Measurements from ENCODE around the gene PIGS. TPM values are rescaled to one million over a fixed set of nuclear protein-coding genes. Genes with fewer than 3 reads are reported as not detected.
A peak's percentile ranks its signal among the peaks of the same experiment; 100 is the strongest.

PIGS gene
- total RNA-seq, 1 donor from 2014 or later: 44.6 TPM

DNA sequence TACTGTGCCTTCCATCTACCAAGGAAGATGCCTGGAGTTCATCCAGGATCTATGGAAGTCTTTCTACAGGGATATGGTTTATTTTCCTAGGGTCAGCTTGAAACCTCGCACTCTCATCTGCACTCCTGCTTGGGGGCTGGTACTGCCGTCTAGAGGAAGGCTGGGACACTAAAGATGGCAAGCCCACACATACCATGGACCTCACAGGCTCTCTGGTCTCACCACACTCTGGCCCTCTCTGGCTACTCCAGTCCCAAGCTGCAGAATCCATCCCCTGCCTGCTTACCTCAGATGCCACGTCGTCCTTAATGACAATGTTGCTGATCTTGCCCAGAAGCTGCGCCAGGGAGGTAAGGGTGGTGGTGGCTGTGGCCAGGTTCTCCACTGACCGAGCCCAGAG lies 16.8 kb downstream of the PIGS start:
- H3K27ac ChIP-seq: no peak overlapping the region
- H3K27me3 ChIP-seq: no peaks in the 10 kb centered on the region
- H3K4me1 ChIP-seq: peaks cover 3 to 11% of the 10 kb centered on the region in 2 donors
- H3K4me3 ChIP-seq: no peak overlapping the region
- no peak for TF ChIP-seq CTCF (IDR thresholded peaks at IDR 0.05)
- intact Hi-C loops (cut with DNase I): no loop called here
- peaks cover 56 to 57% of the 10 kb centered on the region in 2 donors for H3K36me3 ChIP-seq
- no peaks in the 10 kb centered on the region for H3K9me3 ChIP-seq
- DNase-seq (ENCODE audit: low spot score in 2 of 2): no peak

GRCh38 chr17:28553000-28553505 lies 18.3 kb downstream of the PIGS start:
- no peaks in the 10 kb centered on the region for H3K27me3 ChIP-seq

GRCh38 chr17:28552176-28552999 lies 18.9 kb downstream of the PIGS start, which contains the start of gene UNC119:
Gene UNC119 (minus strand): TSS chr17:28552624. CDS start chr17:28552557, 67 bp downstream.
- Histone ChIP-seq H3K36me3 (peaks cover 37 to 38% of the 10 kb centered on the region in 2 donors), H3K9me3 (no peaks in the 10 kb centered on the region), H3K27ac (peak within 1 kb of the TSS; percentile 59 to 73), H3K4me1 (peaks cover 3 to 11% of the 10 kb centered on the region in 2 donors), H3K27me3 (no peaks in the 10 kb centered on the region), H3K4me3 (peak within 1 kb of the TSS; percentile 88 to 90)
- TF ChIP-seq CTCF (IDR thresholded peaks at IDR 0.05): no peak
- intact Hi-C loops (cut with DNase I): loop anchor here (1.0 kb wide), 1 partner anchor 19 kb away; the partner anchor contains the start of gene PIGS
- DNase-seq (ENCODE audit: low spot score in 2 of 2): peak in 1 of 2 donors; percentile 81

More at GRCh38 chr17:28553000-28553505, 18.3 kb downstream of the PIGS start:
- intact Hi-C loops (cut with DNase I): loop anchor here (1.0 kb wide), 1 partner anchor 18 kb away; the partner anchor contains the start of gene PIGS
- peaks cover 3 to 11% of the 10 kb centered on the region in 2 donors for H3K4me1 ChIP-seq
- no peak for TF ChIP-seq CTCF (IDR thresholded peaks at IDR 0.05)
- peaks cover 43 to 44% of the 10 kb centered on the region in 2 donors for H3K36me3 ChIP-seq
- H3K9me3 ChIP-seq: no peaks in the 10 kb centered on the region
- H3K27ac ChIP-seq: peak overlapping the region; percentile 21 to 59
- peak overlapping the region in 1 of 2 donors; percentile 88 for H3K4me3 ChIP-seq
- DNase-seq (ENCODE audit: low spot score in 2 of 2): no peak

DNA sequence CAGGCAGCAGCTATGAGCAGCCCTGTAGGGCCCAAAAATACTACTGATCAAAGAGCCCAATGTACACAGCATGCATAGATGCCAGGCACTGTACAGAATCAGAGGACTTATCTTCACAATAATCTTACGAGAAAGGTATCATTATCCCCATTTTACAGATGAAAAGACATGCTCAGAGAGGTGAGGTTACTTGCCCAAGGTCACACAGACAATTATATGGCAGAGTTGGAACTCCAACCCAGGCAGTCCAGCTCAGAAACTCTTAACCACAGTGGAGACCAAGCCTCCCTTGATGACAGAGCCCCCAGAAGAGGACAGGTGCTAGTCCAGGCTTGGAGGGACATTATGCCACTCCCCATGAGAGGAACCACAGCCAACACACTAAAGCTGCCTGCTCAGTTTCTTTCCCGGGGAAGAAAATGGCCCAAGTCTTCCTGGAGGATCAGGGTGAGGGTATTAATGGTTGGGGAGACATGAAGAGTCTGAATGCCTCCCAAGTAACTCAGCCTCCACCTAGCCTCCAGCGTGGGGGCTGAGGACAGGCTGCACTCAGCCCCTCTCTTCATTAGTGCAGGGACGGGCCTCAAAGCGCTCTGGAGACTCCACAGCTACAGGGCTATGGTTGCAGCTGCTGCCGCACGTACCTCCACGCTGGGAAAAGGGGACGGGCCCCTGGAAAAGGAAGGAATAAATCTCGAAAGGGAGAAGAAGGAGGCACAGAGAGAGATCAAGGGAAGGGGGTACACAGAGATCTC lies 19.7 kb downstream of the PIGS start:
- intact Hi-C loops (cut with DNase I): loop anchor here (1.0 kb wide), 1 partner anchor 20 kb away; the partner anchor contains the start of gene PIGS
- peak overlapping the region; percentile 59 to 73 for H3K27ac ChIP-seq
- no peak for TF ChIP-seq CTCF (IDR thresholded peaks at IDR 0.05)
- no peaks in the 10 kb centered on the region for H3K27me3 ChIP-seq
- H3K36me3 ChIP-seq: peaks cover 30 to 36% of the 10 kb centered on the region in 2 donors
- H3K4me3 ChIP-seq: peak overlapping the region; percentile 88 to 90
- no peaks in the 10 kb centered on the region for H3K9me3 ChIP-seq
- peaks cover 3 to 11% of the 10 kb centered on the region in 2 donors for H3K4me1 ChIP-seq
- no peak for DNase-seq (ENCODE audit: low spot score in 2 of 2)

GRCh38 chr17:28550858-28551257 lies 20.5 kb downstream of the PIGS start:
- no peak for TF ChIP-seq CTCF (IDR thresholded peaks at IDR 0.05)
- Histone ChIP-seq H3K27me3 (no peaks in the 10 kb centered on the region), H3K36me3 (peaks cover 22 to 30% of the 10 kb centered on the region in 2 donors), H3K4me1 (peaks cover 3 to 11% of the 10 kb centered on the region in 2 donors), H3K9me3 (no peaks in the 10 kb centered on the region), H3K27ac (no peak overlapping the region), H3K4me3 (no peak overlapping the region)
- DNase-seq (ENCODE audit: low spot score in 2 of 2): no peak
- intact Hi-C loops (cut with DNase I): no loop called here
